GM19193 (cell line): ENCODE measurements around the gene TMEM150B.

Source experiments
- POLR2A ChIP-seq: IDR thresholded peaks from 4 replicates; pipeline ENCODE4 v1.6.1; 2011; ENCODE audit not compliant: insufficient read depth, insufficient read length; ENCODE audit errors: extremely low read depth

The TMEM150B gene

GRCh38 chr19:55362174-55362989, 37.2 kb upstream of the TMEM150B start:
- no peak for TF ChIP-seq POLR2A

DNA sequence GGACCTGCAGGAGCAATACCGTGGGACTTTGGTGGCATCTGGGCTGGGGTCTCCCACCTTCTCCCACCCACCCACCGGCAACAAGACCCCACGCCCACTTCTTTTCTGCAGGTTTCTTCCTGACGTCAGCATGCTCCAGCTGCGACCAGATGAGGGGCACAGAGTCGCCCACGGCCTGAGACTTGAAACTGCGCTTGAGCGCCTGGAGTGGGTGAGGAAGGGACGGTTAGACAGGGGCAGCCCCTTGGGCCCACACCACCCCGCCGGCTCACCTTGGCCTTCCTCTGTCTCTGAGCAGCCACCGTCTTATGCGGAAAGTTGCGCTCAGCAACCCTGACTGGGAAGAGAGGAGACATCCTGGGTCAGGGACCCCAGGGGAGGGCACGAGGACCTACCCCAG, 35.8 kb upstream of the TMEM150B start:
- TF ChIP-seq POLR2A, result no peak

DNA sequence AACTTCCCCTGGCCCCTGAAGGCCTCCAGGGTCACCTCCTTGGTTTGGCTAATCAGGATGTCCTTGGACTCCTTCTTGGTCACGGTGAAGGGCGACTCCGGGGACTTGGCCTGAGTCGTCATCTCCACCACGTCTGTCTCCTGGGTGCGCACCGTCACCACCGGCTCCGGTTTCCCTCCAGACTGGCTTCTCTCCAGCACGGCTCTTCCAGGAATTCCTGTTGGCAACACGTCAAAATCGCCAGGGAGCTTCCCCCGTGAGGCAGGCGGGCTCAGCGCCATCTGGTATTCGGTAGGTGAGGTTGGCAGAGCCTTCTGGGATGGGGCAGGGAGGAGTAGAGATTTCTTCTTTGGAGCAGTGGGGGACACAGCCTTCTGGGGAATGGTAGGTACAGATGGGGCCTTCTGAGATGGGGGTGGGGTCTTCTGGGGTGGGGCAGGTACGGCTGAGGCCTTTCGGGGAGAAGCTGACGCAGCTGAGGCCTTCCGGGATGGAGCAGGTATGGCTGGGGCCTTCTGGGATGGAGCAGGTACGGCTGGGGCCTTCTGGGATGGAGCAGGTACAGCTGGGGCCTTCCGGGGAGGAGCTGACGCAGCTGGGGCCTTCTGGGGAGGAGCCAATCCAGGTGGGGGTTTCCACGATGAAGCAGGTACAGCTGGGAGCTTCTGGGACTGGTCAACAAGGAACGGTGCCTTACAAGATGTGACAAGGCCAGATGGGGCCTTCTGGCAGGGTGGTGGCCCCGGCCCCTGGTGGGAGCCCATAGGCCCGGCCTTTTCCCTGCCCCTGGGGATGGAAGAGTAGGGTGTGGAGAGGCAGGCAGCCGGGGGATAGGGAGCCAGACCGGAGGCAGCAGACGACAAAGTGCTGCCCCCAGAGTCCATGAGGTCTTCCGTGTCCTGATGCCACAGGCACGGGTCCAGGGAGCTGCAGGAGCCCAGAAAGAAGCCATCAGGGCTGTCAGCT, 34.1 kb upstream of the TMEM150B start:
- no peak for TF ChIP-seq POLR2A

DNA sequence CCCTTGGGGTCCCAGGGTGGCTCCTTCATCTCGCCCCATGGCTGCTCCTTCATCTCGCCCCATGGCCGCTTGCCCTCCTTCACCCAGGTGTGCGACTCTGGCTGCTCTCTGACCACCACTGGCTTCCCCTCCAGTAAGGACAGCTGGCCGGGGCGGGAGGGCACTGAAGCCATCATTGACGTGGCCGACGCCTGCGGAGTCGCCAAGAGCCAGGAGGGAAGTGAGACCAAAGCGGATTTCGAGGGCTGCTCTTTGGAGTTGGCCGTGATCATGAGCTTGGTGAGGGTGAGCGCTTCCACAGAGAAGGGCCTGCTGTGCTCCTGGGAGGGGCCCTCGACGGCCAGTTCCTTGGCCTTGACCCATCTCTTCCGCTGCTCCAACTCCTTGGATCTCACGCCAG, 33.4 kb upstream of the TMEM150B start:
- TF ChIP-seq POLR2A, result no peak

- no peak for TF ChIP-seq POLR2A
Measured at GRCh38 chr19:55355213-55355821, 30.2 kb upstream of the TMEM150B start.

- no peak for TF ChIP-seq POLR2A
Measured at GRCh38 chr19:55354698-55355212, 29.6 kb upstream of the TMEM150B start, which contains the start of gene COX6B2. COX6B2 (minus strand) TSS chr19:55354719; CDS start chr19:55354521, 198 bp downstream.

DNA sequence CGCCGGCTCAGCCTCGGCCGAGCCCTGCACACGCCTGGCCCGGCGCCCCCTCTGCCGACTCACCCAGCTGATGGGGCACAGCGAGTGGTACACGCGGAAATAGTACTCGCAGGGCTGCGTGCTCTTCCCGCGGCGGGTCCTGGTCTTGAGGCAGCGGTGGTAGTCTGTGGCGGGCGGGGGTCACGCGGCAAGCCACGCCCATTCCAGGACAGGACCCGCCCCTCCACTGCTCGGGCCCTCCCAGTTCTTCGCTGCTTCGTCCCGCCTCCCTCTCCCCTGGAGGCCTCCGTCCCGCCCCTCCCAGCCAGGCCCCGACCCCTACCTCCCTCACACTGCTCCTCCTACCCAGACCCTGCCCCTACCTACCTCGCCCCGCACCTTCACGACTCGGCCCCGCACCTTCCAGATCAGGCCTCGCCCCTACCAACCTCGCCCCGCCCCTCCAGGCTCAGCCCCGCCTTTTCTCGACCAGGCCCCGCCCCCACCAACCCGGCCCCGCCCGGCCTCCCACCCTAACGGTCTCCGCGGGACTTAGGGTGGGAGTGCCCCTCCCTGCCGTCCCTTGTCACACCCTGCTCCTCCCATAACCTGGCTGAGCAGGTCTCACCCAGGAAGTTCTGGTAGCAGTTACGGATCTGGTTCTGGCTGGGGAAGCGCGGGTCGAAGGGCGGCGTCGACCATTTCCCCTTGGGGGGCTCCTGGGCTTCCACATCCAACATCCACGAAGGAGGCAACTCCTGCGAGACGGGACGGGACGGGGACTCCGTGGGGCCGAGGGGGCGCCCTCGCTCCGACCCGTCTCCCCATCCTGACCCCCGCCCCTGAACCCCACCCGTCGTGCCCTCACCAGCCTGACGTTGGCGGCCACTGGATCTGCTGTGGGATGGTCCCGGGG, 28.9 kb upstream of the TMEM150B start:
- TF ChIP-seq POLR2A, result no peak

DNA sequence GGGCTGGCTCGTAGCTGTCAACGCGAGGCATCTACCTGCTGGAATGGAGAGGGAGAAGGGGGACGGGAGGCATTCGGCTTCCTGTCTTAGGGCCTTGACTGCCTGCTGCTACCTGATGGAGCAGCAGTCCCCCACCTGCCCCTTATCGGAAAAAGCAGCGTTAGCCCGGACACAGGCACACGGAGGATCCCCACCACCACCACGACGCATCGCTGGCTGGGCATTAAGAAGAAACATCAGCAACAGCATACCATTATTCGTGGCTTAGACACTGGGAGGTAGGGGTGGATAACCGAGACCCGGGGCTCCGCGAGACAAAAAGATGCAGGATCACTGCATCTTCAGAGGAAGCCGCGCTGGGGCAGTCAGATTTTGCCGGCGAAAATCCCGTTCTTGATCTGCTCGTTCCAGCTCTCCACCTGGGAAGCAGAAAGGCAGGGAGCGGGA, 28.2 kb upstream of the TMEM150B start:
- no peak for TF ChIP-seq POLR2A

- no peak for TF ChIP-seq POLR2A
Measured at GRCh38 chr19:55352549-55353145, 27.5 kb upstream of the TMEM150B start.

GRCh38 chr19:55352040-55352439, 26.9 kb upstream of the TMEM150B start:
- no peak for TF ChIP-seq POLR2A

DNA sequence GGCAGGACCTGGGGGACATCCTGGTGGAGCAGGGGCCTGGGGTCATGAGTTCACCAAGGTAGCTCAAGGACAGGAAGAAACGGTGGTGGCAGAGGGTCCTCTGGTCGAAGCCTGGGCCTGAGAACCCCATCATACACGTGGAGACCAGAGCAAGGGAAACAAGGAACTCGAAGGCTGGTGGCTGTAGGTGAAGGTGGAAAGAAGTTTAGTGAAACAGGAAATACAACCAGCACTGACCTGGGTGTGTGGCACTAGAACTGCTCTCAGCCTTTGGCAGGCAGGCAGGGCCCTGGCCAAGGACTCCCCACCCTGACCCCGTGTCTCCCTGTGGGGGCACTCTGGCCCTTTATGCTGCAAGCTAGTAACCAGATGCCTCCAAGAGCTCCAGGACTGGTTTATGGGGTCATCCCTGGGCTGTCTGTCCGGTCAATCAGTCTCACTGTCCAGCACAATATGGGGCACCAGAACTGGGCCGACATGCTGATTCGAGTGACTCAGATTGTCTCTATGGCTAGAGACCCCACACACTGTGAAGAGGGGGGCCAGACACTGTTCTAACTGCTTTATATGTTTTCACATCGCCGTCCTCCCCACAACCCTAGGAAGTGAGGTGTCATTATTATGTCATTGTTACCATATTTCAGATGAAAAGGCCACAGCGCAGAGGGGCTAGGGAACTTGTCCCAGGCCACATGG, 25.6 kb upstream of the TMEM150B start:
- TF ChIP-seq POLR2A, result no peak

DNA sequence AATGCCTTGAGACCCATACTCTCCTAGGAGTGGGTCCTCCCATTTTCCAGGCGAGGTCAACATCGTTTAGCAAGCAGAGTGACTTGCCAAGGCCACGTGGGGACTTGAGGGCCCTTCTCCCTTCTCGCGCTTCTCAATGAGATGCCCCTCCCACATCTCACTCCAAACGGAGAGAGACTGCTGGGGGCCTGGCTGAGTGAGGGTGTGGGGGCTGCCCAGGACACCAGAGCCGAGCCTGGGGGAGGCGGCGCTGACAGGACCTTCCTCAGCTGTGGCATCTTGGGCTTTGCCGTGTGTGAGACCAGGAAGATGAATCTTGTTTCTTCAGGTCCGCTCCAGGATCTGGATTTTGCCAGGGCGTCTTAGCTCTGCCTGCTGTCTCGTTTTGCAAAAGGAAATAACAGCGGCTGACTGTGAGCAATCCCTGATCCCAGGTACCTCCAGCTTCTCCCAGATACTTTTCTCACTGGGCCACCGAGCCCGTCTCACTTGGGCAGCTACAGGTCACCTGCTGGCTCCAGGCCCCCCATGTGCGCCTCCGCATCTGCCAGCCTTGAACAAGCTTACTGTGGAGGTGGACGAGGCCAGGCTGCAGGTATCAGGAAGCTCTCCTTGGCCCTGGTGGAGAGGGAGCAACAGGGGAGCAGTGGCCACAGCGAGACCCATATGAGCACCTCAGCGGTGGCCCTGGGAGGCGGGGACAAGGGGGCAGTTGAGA, 23.3 kb upstream of the TMEM150B start:
- TF ChIP-seq POLR2A, result no peak
